ENCODE results near the gene EHBP1L1. TPM values are rescaled to one million over a fixed set of nuclear protein-coding genes. Genes with fewer than 3 reads are reported as not detected.

The EHBP1L1 gene
- 10 to 100 TPM; 69.2 to 96.7 TPM for total RNA-seq

DNA sequence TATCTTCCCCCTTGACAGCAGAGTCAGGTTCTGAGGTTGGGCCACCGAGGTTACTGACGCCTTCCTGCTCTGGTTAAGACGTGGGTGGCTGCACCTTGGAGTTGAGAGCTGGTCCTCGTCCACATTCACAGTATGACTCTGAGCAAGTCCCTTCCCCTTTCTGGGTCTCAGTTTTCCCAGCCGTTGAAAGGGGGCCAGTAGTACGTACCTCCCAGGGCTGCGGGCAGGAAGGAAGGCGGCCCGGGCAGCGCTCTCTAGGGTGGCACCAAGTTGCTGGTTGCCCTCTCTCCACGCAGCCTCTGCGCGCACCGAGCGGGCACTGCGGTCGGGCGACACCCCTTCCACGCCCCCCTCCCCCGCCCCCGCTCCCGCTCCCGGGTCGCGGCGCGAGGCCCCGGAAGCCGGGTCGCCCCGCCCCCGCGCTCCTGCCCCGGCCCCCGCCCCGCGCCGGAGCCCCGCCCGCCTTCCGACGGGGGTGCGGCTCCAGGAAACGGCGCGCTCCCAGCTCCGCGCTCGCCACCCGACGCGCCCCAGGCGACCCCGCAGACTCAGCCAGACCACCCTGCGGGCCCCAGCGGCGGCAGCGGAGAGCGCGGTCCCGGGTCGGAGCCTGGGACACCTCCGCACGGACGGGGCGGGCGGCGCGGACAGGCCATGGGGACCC is at the start of gene EHBP1L1:
Gene EHBP1L1 (plus strand): TSS at position 486 of the 664 bp plus-strand sequence. CDS start 250 bp downstream, outside the sequence.
- no peaks in the 10 kb centered on the region for H3K9me3 Mint-ChIP-seq
- ChIA-PET POLR2A (interaction anchor here (0.6 kb wide), 2 partner anchors 246 to 281 kb away, joined by 3 to 4 read pairs; no protein-coding TSS in a partner anchor), CTCF (interaction anchor here (1.1 to 3.6 kb wide), 9 partner anchors 9 to 39 kb away, joined by 3 to 40 read pairs (median 6); partner anchors contain the start of genes MAP3K11 and PCNX3)
- H3K4me3 Mint-ChIP-seq: peak within 1 kb of the TSS; percentile 85
- peak; percentile 77 for DNase-seq
- peaks cover 46% of the 10 kb centered on the region for H3K4me1 Mint-ChIP-seq
- peak within 1 kb of the TSS; percentile 93 for H3K27ac Mint-ChIP-seq
- H3K36me3 Mint-ChIP-seq (ENCODE audit: low read depth): peaks cover 39% of the 10 kb centered on the region
- no peaks in the 10 kb centered on the region for H3K27me3 Mint-ChIP-seq

DNA sequence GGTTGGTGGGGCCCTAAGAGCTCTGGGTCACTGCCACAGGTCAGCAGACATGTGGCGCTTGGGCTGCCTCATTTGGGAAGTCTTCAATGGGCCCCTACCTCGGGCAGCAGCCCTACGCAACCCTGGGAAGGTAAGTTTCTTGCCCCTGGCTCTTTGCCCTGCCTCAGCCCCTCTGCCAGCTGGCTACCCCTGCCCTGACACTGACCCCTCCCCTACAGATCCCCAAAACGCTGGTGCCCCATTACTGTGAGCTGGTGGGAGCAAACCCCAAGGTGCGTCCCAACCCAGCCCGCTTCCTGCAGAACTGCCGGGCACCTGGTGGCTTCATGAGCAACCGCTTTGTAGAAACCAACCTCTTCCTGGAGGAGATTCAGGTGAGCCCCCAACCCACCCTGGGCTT is 49.1 kb upstream of the EHBP1L1 start:
- POLR2A ChIA-PET: no interaction called here
- Mint-ChIP-seq H3K27me3 (no peaks in the 10 kb centered on the region), H3K4me1 (peaks cover 68% of the 10 kb centered on the region), H3K9me3 (no peaks in the 10 kb centered on the region), H3K27ac (no peak overlapping the region), H3K36me3 (ENCODE audit: low read depth) (peaks cover 27% of the 10 kb centered on the region), H3K4me3 (peak overlapping the region; percentile 81)
- CTCF ChIA-PET: interaction anchor here (1.1 to 7.9 kb wide), 4 partner anchors 10 to 110 kb away, joined by 3 to 75 read pairs (median 8); no protein-coding TSS in a partner anchor
- no peak for DNase-seq

DNA sequence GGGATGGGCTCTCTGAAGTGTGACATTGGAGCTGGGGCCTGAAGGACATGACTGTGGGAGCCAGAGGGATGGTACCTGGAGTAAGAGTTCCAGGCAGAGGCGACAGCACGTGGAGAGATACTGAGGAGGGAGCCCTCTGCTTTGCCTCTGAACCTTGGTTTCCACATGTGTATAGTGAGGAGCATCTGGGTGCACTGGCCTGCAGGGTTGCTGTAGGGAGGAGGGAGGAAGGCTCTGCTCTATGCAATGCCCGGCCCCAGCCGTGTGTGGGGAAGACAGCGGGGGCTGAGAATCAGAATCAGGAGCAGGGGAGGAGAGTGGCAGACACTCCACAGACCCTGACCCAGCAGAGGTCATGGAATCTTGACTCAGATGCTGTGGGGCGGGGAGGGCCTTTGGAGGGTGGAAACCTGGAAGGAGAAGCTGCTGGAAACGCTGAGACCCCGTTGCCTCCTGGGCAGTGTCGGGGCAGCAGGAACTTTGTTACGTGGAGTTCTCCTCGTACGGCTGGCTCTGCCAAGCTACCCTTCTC is 47.0 kb upstream of the EHBP1L1 start:
- CTCF ChIA-PET: interaction anchor here (1.4 to 7.9 kb wide), 3 partner anchors 11 to 65 kb away, joined by 4 to 75 read pairs (median 6); no protein-coding TSS in a partner anchor
- H3K27ac Mint-ChIP-seq: no peak overlapping the region

DNA sequence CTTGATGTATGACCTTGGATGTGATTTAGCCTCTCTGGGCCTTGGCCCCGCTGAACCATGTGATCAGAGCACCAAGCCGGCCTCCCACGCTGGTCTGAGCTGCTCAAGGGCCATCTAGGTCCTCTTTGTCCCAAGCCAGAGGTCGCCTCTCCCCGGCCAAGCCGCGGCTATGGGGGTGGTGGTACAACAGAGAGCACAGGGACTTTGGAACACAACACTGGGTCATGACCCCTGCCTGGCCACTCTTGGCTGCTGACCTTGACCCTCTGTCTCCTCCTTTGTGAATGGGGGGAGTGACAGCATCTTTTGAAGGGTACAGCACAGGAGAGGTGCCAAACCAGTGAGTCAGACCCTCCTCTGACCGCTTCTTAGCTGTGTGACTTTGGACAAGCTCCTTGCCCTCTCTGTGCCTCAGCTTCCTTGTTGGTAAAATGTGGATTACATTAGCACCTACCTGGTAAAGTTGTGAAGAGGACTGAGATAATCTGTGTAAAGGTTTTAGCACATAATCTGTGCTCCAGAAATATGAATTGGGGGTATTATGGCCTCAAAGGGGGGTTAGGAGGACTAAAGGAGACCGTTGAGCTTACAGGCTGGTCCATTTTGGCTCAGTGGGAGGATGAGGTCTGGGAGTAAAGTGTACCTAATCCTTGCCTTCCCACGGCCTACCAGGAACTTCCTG is 46.2 kb upstream of the EHBP1L1 start:
- Mint-ChIP-seq H3K27ac (peak overlapping the region; percentile 84), H3K36me3 (ENCODE audit: low read depth) (peaks cover 30% of the 10 kb centered on the region), H3K4me1 (peaks cover 39% of the 10 kb centered on the region), H3K9me3 (no peaks in the 10 kb centered on the region), H3K4me3 (no peak overlapping the region), H3K27me3 (no peaks in the 10 kb centered on the region)
- POLR2A ChIA-PET: no interaction called here
- DNase-seq: no peak
- CTCF ChIA-PET: interaction anchor here (1.0 to 7.9 kb wide), 6 partner anchors 11 to 134 kb away, joined by 3 to 75 read pairs (median 3); no protein-coding TSS in a partner anchor

More for the DNA sequence above, 47.0 kb upstream of the EHBP1L1 start:
- Mint-ChIP-seq H3K27me3 (no peaks in the 10 kb centered on the region), H3K9me3 (no peaks in the 10 kb centered on the region), H3K4me1 (peaks cover 46% of the 10 kb centered on the region), H3K36me3 (ENCODE audit: low read depth) (peaks cover 33% of the 10 kb centered on the region), H3K4me3 (no peak overlapping the region)
- DNase-seq: no peak
- POLR2A ChIA-PET: no interaction called here

DNA sequence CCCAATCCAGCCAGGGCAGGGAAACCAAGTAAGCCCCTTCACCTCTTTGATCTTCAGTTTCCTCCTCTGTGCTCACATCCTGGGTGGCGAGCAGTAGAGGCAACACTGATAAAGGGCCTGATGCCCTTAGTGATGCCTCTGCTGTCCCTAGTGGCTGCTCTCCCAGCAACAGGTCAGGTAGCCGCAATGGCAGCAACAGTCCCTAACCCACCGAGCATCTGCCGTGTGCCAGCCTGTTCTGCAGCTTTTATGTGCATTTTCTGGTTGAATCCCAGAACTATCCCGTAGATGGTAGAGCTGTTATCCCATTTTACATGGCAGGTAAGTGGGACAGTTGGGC is 45.7 kb upstream of the EHBP1L1 start:
- H3K27ac Mint-ChIP-seq: peak overlapping the region; percentile 84
- no peaks in the 10 kb centered on the region for H3K9me3 Mint-ChIP-seq
- H3K27me3 Mint-ChIP-seq: no peaks in the 10 kb centered on the region
- H3K4me1 Mint-ChIP-seq: peaks cover 39% of the 10 kb centered on the region
- ChIA-PET POLR2A (no interaction called here), CTCF (interaction anchor here (1.0 to 7.9 kb wide), 7 partner anchors 10 to 133 kb away, joined by 3 to 75 read pairs (median 3); no protein-coding TSS in a partner anchor)
- peaks cover 30% of the 10 kb centered on the region for H3K36me3 Mint-ChIP-seq (ENCODE audit: low read depth)
- no peak overlapping the region for H3K4me3 Mint-ChIP-seq
- peak; percentile 47 for DNase-seq

DNA sequence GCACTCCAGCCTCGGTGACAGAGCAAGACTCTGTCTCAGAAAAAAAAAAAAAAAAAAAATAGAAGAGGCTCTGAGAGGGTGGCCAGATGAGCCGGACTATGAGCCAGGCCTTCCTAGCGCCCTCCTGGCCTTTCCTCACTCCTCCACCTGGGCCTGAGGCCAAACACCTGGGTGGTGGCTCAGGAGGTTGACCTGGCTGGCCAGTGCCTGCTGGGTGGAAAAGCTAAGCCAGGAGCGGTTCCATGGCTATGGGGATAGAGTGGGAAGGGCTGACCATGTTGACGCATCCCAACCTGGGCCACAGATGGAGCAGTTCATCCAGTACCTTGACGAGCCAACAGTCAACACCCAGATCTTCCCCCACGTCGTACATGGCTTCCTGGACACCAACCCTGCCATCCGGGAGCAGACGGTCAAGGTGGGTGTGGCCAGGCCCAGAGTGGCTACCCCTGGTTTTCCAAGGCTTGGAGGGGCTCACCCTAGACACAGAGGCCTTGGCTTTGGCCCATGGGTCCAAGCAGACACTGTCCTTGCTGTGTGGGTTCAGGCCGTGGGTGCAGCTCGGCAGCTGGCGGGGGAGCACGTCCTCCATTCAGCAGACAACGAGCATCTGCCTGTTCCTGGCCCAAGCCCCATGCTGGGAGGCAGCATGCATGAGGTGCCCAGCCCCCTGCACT is 43.3 kb upstream of the EHBP1L1 start:
- no peaks in the 10 kb centered on the region for H3K27me3 Mint-ChIP-seq
- H3K27ac Mint-ChIP-seq: peak overlapping the region; percentile 5
- ChIA-PET CTCF (interaction anchor here (1.5 kb wide), 1 partner anchor 9 kb away, joined by 8 read pairs; no protein-coding TSS in a partner anchor), POLR2A (no interaction called here)
- no peaks in the 10 kb centered on the region for H3K9me3 Mint-ChIP-seq
- no peak for DNase-seq
- peaks cover 24% of the 10 kb centered on the region for H3K4me1 Mint-ChIP-seq
- no peak overlapping the region for H3K4me3 Mint-ChIP-seq
- H3K36me3 Mint-ChIP-seq (ENCODE audit: low read depth): peaks cover 30% of the 10 kb centered on the region

DNA sequence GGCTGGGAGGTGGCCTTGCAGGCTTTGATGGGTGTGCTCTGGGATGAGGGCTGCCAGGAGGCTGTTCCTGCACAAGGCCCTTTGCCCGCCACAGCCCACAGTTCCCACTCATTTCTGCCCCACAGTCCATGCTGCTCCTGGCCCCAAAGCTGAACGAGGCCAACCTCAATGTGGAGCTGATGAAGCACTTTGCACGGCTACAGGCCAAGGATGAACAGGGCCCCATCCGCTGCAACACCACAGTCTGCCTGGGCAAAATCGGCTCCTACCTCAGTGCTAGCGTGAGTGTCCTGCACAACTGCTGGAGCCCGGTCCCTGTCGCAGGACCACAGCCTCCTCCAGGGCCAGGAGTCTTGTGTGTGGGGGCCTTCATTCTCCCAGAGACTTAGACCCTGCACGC is 40.8 kb upstream of the EHBP1L1 start:
- CTCF ChIA-PET: interaction anchor here (1.4 to 2.5 kb wide), 2 partner anchors 10 to 38 kb away, joined by 3 to 13 read pairs; partner anchors contain the start of gene SCYL1
- no peak for DNase-seq
- no peak overlapping the region for H3K27ac Mint-ChIP-seq

DNA sequence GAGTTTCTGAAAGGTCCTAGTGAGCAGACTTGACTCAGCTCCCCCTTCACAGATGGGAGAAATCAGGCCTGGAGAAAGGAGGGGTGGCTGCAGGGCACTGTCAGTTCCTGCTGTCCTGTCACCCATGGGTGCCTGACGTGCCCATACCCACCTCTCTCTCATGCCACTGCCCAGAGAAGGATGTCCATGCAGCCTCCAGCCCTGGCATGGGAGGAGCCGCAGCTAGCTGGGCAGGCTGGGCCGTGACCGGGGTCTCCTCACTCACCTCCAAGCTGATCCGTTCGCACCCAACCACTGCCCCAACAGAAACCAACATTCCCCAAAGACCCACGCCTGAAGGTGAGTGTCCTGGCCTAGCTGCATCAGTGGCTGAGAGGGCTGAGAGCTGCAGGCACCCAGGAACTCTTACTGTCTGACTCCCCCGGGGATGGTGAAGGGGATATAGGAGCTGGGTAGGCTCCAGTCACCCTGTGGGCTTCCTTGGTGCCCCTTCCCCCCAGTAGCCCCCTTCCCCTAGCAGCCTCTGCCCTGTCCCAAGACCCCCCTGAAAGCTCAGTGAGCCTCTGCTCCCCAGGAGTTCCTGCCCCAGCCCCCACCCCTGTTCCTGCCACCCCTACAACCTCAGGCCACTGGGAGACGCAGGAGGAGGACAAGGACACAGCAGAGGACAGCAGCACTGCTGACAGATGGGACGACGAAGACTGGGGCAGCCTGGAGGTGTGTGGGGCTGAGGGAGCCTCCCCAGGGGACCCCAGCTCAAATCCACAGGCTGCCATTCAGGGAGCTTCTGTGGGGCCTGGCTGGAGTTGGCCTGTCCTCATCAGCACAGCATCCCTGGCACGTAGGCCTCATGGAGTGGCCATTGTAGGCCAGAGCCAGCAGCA is 39.2 kb upstream of the EHBP1L1 start:
- CTCF ChIA-PET: interaction anchor here (1.1 to 2.5 kb wide), 5 partner anchors 9 to 53 kb away, joined by 3 to 13 read pairs (median 3); partner anchors contain the start of gene SCYL1
- POLR2A ChIA-PET: no interaction called here
- DNase-seq: no peak
- H3K4me1 Mint-ChIP-seq: peaks cover 7% of the 10 kb centered on the region
- no peaks in the 10 kb centered on the region for H3K9me3 Mint-ChIP-seq
- peaks cover 11% of the 10 kb centered on the region for H3K36me3 Mint-ChIP-seq (ENCODE audit: low read depth)
- H3K27ac Mint-ChIP-seq: no peak overlapping the region
- H3K27me3 Mint-ChIP-seq: no peaks in the 10 kb centered on the region
- no peak overlapping the region for H3K4me3 Mint-ChIP-seq

More for the DNA sequence above, 40.8 kb upstream of the EHBP1L1 start:
- POLR2A ChIA-PET: no interaction called here
- H3K9me3 Mint-ChIP-seq: no peaks in the 10 kb centered on the region
- H3K36me3 Mint-ChIP-seq (ENCODE audit: low read depth): peaks cover 23% of the 10 kb centered on the region
- no peak overlapping the region for H3K4me3 Mint-ChIP-seq
- no peaks in the 10 kb centered on the region for H3K27me3 Mint-ChIP-seq
- peaks cover 7% of the 10 kb centered on the region for H3K4me1 Mint-ChIP-seq

DNA sequence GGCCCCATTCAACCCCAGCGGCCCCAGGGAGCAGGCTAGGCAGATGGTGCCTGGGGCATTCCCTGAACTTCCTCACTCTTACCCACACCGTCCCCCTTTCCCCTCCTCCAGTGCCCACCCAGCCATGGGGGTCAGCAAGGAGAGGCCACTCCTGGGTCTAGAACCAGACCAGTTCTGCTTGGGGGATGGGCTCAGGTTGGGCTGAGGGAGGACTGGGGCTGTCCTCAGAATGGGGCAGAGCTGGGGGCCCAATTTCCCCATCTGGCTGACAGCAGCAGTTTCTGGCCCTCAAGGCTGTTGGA is 38.6 kb upstream of the EHBP1L1 start:
- ChIA-PET CTCF (interaction anchor here (1.1 to 5.8 kb wide), 6 partner anchors 8 to 52 kb away, joined by 3 to 75 read pairs (median 4); partner anchors contain the start of genes EHBP1L1 and SCYL1), POLR2A (no interaction called here)
- no peaks in the 10 kb centered on the region for H3K27me3 Mint-ChIP-seq
- no peaks in the 10 kb centered on the region for H3K9me3 Mint-ChIP-seq
- peaks cover 8% of the 10 kb centered on the region for H3K36me3 Mint-ChIP-seq (ENCODE audit: low read depth)
- no peak overlapping the region for H3K27ac Mint-ChIP-seq
- peak overlapping the region; percentile 10 for H3K4me3 Mint-ChIP-seq
- DNase-seq: no peak
- peaks cover 12% of the 10 kb centered on the region for H3K4me1 Mint-ChIP-seq

DNA sequence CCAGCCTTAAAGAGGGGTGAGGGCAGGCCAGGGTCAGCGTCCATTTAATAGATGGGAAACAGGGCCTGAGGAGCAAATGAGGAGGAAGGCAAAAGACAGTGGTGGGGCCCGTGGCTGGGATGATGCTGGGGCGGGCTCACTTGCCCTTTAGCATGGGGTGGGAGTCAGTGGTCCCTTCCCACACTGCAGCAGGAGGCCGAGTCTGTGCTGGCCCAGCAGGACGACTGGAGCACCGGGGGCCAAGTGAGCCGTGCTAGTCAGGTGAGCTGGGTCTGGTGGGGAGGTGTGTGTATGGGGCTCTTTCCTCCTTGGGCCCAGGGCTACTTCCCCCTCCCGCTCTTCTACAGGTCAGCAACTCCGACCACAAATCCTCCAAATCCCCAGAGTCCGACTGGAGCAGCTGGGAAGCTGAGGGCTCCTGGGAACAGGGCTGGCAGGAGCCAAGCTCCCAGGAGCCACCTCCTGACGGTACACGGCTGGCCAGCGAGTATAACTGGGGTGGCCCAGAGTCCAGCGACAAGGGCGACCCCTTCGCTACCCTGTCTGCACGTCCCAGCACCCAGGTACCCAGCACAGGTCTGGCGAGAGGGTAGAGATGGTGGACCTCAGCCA is 38.1 kb upstream of the EHBP1L1 start:
- Mint-ChIP-seq H3K4me3 (peak overlapping the region; percentile 10), H3K27ac (no peak overlapping the region), H3K4me1 (peaks cover 12% of the 10 kb centered on the region), H3K27me3 (no peaks in the 10 kb centered on the region), H3K9me3 (no peaks in the 10 kb centered on the region), H3K36me3 (ENCODE audit: low read depth) (peaks cover 4% of the 10 kb centered on the region)
- POLR2A ChIA-PET: interaction anchor here (0.6 kb wide), 1 partner anchor 11 kb away, joined by 3 read pairs; no protein-coding TSS in a partner anchor
- CTCF ChIA-PET: interaction anchor here (1.1 to 5.8 kb wide), 5 partner anchors 8 to 65 kb away, joined by 3 to 75 read pairs (median 3); partner anchors contain the start of genes EHBP1L1 and SCYL1
- DNase-seq: no peak

DNA sequence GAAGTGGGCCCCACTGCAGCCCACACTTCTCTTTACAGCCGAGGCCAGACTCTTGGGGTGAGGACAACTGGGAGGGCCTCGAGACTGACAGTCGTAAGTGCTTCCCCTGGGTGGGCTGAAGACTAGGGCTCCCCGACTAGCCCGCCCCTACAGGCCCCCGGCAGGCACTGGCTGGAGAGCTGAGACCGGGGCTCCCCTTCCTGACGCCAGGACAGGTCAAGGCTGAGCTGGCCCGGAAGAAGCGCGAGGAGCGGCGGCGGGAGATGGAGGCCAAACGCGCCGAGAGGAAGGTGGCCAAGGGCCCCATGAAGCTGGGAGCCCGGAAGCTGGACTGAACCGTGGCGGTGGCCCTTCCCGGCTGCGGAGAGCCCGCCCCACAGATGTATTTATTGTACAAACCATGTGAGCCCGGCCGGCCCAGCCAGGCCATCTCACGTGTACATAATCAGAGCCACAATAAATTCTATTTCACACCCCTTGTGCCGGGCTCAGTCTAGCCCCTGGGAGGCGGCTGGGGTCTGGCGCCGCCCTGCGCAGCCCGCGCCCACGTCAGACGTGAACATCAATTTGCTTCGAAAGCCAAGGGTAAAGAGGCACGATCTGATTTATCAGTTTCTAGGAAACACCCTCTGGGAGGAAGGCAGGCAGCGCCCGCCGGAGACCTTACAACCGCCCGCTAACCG is 37.5 kb upstream of the EHBP1L1 start:
- H3K4me1 Mint-ChIP-seq: peaks cover 12% of the 10 kb centered on the region
- peaks cover 4% of the 10 kb centered on the region for H3K36me3 Mint-ChIP-seq (ENCODE audit: low read depth)
- no peak for DNase-seq
- no peaks in the 10 kb centered on the region for H3K27me3 Mint-ChIP-seq
- CTCF ChIA-PET: interaction anchor here (1.1 to 5.8 kb wide), 4 partner anchors 10 to 65 kb away, joined by 3 to 75 read pairs (median 4); partner anchors contain the start of genes EHBP1L1 and SCYL1
- H3K27ac Mint-ChIP-seq: no peak overlapping the region
- POLR2A ChIA-PET: interaction anchor here (0.6 kb wide), 1 partner anchor 11 kb away, joined by 3 read pairs; no protein-coding TSS in a partner anchor
- H3K4me3 Mint-ChIP-seq: no peak overlapping the region
- H3K9me3 Mint-ChIP-seq: no peaks in the 10 kb centered on the region

All from activated CD4-positive, alpha-beta T cell treated with anti-CD3 and anti-CD28 coated beads, Interleukin-2, amount 10 ng/mL, durations not matched to agents 7 days and 5 days (primary cell).